CD14-positive monocyte (primary cell): ENCODE data around the gene COQ3. TPM values are rescaled to one million over a fixed set of nuclear protein-coding genes. Genes with fewer than 3 reads are reported as not detected.
A peak's percentile ranks its signal among the peaks of the same experiment; 100 is the strongest.

ENCODE experiments used
- DNase-seq, 3 donors: peaks; one replicate each; pipeline ENCODE4 v3.0.0-alpha.2; 2011 to 2022
- H2AFZ ChIP-seq: 2 replicates; pipeline ENCODE4 v1.6.0; 2012; ENCODE audit warnings: mild to moderate bottlenecking, low read depth, low read length, inconsistent platforms; ENCODE audit not compliant: insufficient read depth, poor library complexity, severe bottlenecking
- H3K27ac ChIP-seq, 2 donors: 1 replicate in 1 of 2; 2 replicates in 1 of 2; pipeline ENCODE4 v1.5.1; 2012 to 2013; ENCODE audit warnings: low read length in 2 of 2, control low read depth in 1 of 2, inconsistent platforms in 1 of 2, low read depth in 1 of 2, mild to moderate bottlenecking in 1 of 2
- H3K27me3 ChIP-seq, 2 donors: one replicate each; pipeline versions ENCODE4 v1.6.0 to v1.6.1; 2011 to 2013; ENCODE audit warnings: low read length in 2 of 2; ENCODE audit not compliant: control insufficient read depth in 2 of 2, insufficient read depth in 2 of 2
- H3K36me3 ChIP-seq, 2 donors: replicated peaks in 1 of 2; 1 replicate in 1 of 2; 2 replicates in 1 of 2; pipeline versions ENCODE4 v1.5.1 to v1.6.1; 2012 to 2013; ENCODE audit warnings: low read length in 2 of 2, control low read depth in 1 of 2, inconsistent platforms in 1 of 2, mild to moderate bottlenecking in 1 of 2; ENCODE audit not compliant: insufficient read depth in 2 of 2, control insufficient read depth in 1 of 2
- H3K4me1 ChIP-seq, 2 donors: 1 replicate in 1 of 2; 2 replicates in 1 of 2; pipeline versions ENCODE4 v1.5.1 to v1.6.1; 2012 to 2013; ENCODE audit warnings: low read length in 2 of 2, control low read depth in 1 of 2, inconsistent platforms in 1 of 2, mild to moderate bottlenecking in 1 of 2, moderate library complexity in 1 of 2; ENCODE audit not compliant: insufficient read depth in 2 of 2, control insufficient read depth in 1 of 2
- H3K4me2 ChIP-seq: replicated peaks from 2 replicates; pipeline ENCODE3; 2012; ENCODE audit warnings: low read length, moderate library complexity, mild to moderate bottlenecking; ENCODE audit not compliant: poor library complexity, severe bottlenecking; ENCODE audit errors: extremely low read depth
- H3K4me3 ChIP-seq, 3 experiments: fragments of 200-600 bp in 1 of 3; sonication (generic) in 1 of 3; replicated peaks in 1 of 3; 1 replicate in 2 of 3; 2 replicates in 1 of 3; pipeline ENCODE4 v1.5.1; 2011 to 2013; ENCODE audit warnings: low read length in 3 of 3, mild to moderate bottlenecking in 3 of 3, control low read depth in 2 of 3, low read depth in 2 of 3, inconsistent platforms in 1 of 3, moderate library complexity in 1 of 3
- H3K79me2 ChIP-seq: 2 replicates; pipeline ENCODE4 v1.6.0; 2012; ENCODE audit warnings: mild to moderate bottlenecking, control low read depth, inconsistent platforms, low read length, moderate library complexity; ENCODE audit not compliant: insufficient read depth
- H3K9ac ChIP-seq: 2 replicates; pipeline ENCODE4 v1.6.0; 2017; ENCODE audit warnings: low read length, mild to moderate bottlenecking; ENCODE audit not compliant: insufficient read depth, poor library complexity, severe bottlenecking
- H3K9me3 ChIP-seq, 2 donors: replicated peaks in 1 of 2; 1 replicate in 1 of 2; 2 replicates in 1 of 2; pipeline versions ENCODE4 v1.5.1 to v1.6.1; 2012 to 2013; ENCODE audit warnings: low read length in 2 of 2, control low read depth in 1 of 2; ENCODE audit not compliant: control insufficient read depth in 1 of 2, insufficient read depth in 1 of 2
- H4K20me1 ChIP-seq: 2 replicates; pipeline ENCODE4 v1.6.0; 2012; ENCODE audit warnings: mild to moderate bottlenecking, low read length, control low read depth, moderate library complexity; ENCODE audit not compliant: insufficient read depth
- H3K27ac Mint-ChIP-seq, 7 donors: one replicate each; pipeline ENCODE4 v1.8.0; 2020; ENCODE audit warnings: mild to moderate bottlenecking in 7 of 7, mixed read lengths in 7 of 7, moderate library complexity in 6 of 7, inconsistent platforms in 2 of 7
- H3K27me3 Mint-ChIP-seq, 3 donors: one replicate each; pipeline ENCODE4 v1.8.0; 2021 to 2022; ENCODE audit warnings: low read depth in 3 of 3, mild to moderate bottlenecking in 3 of 3, mixed read lengths in 3 of 3, moderate library complexity in 3 of 3, inconsistent platforms in 1 of 3
- H3K36me3 Mint-ChIP-seq, 2 donors: one replicate each; pipeline ENCODE4 v1.8.0; 2020; ENCODE audit warnings: mixed read lengths in 2 of 2, inconsistent platforms in 1 of 2, mild to moderate bottlenecking in 1 of 2
- H3K4me1 Mint-ChIP-seq: one replicate; pipeline ENCODE4 v1.8.0; 2020; ENCODE audit warnings: mild to moderate bottlenecking, mixed read lengths
- H3K4me3 Mint-ChIP-seq, 2 donors: one replicate each; pipeline ENCODE4 v1.8.0; 2020; ENCODE audit warnings: mild to moderate bottlenecking in 2 of 2, mixed read lengths in 2 of 2, moderate library complexity in 1 of 2
- H3K9me3 Mint-ChIP-seq, 7 donors: one replicate each; pipeline ENCODE4 v1.8.0; 2020 to 2022; ENCODE audit warnings: mixed read lengths in 7 of 7, mild to moderate bottlenecking in 6 of 7, moderate library complexity in 6 of 7, inconsistent platforms in 2 of 7
- WGBS: methylation state at CpG from one replicate; pipeline ENCODE4 v1.1.5; 2013; ENCODE audit warnings: missing lambda C conversion rate; ENCODE audit not compliant: insufficient coverage; 5-methylcytosine and 5-hydroxymethylcytosine counted together
- intact Hi-C, 2 donors: fragments of 100-400 bp; cut with micrococcal nuclease; formaldehyde crosslinking; loops; one replicate each; pipeline versions ENCODE4 v1.15.0 to v1.15.1; 2023
- polyA plus RNA-seq, 3 donors: library from polyadenylated mRNA; depleted of rRNA in 1 of 3; unstranded in 2 of 3; stranded (reverse) in 1 of 3; fragments of 300-500 nt in 2 of 3; fragments of >200 nt in 1 of 3; fragmentation: Illumina TruSeq in 2 of 3; gene quantifications; 1 replicate in 2 of 3; 2 replicates in 1 of 3; pipeline ENCODE4 v1.2.3, GENCODE V29; 2012 to 2021
- TF ChIP-seq, protein P1 (sequence below): fragments of 200-600 bp; IDR thresholded peaks from one replicate; pipeline ENCODE4 v1.8.0; 2022; ENCODE audit warnings: antibody characterized with exemption, mild to moderate bottlenecking

The COQ3 gene
- polyA plus RNA-seq, 3 donors, result 1.5 to 2.3 (median 1.6) TPM

GRCh38 chr6:99349171-99350141 lies 44.5 kb downstream of the COQ3 start, which contains the start of gene FAXC:
Gene FAXC, minus strand, starts transcription at chr6:99349674. Its CDS starts 302 bp downstream, at chr6:99349372.
- peaks cover 7% of the 10 kb centered on the region for H3K4me1 Mint-ChIP-seq
- 1% methylated on average over 94 of the region's 108 CpGs for WGBS
- H3K4me1 ChIP-seq, result peaks cover 0 to 5% of the 10 kb centered on the region in 2 donors
- TF ChIP-seq, protein P1, sequence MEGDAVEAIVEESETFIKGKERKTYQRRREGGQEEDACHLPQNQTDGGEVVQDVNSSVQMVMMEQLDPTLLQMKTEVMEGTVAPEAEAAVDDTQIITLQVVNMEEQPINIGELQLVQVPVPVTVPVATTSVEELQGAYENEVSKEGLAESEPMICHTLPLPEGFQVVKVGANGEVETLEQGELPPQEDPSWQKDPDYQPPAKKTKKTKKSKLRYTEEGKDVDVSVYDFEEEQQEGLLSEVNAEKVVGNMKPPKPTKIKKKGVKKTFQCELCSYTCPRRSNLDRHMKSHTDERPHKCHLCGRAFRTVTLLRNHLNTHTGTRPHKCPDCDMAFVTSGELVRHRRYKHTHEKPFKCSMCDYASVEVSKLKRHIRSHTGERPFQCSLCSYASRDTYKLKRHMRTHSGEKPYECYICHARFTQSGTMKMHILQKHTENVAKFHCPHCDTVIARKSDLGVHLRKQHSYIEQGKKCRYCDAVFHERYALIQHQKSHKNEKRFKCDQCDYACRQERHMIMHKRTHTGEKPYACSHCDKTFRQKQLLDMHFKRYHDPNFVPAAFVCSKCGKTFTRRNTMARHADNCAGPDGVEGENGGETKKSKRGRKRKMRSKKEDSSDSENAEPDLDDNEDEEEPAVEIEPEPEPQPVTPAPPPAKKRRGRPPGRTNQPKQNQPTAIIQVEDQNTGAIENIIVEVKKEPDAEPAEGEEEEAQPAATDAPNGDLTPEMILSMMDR, result no peak
- H3K36me3 ChIP-seq, result no peaks in the 10 kb centered on the region
- H3K4me3 ChIP-seq, result peak within 1 kb of the TSS in 1 of 3 experiments; percentile 42
- H4K20me1 ChIP-seq, result no peaks in the 10 kb centered on the region
- H3K27ac ChIP-seq, result no peak within 1 kb of the TSS
- no peak for DNase-seq
- H3K27me3 Mint-ChIP-seq, result peaks cover 48 to 75% (median 69%) of the 10 kb centered on the region in 3 donors
- H3K79me2 ChIP-seq, result no peaks in the 10 kb centered on the region
- H3K27ac Mint-ChIP-seq, result no peak within 1 kb of the TSS
- peak within 1 kb of the TSS; percentile 35 for H2AFZ ChIP-seq
- H3K9ac ChIP-seq, result no peak within 1 kb of the TSS
- intact Hi-C loops, result no loop called here
- peak within 1 kb of the TSS in 1 of 2 donors; percentile 78 for H3K4me3 Mint-ChIP-seq
- H3K27me3 ChIP-seq, result peaks cover 45 to 64% of the 10 kb centered on the region in 2 donors
- H3K9me3 ChIP-seq, result peaks cover 0 to 10% of the 10 kb centered on the region in 2 donors
- H3K36me3 Mint-ChIP-seq, result no peaks in the 10 kb centered on the region
- peaks cover 0 to 7% (median 0%) of the 10 kb centered on the region in 7 donors for H3K9me3 Mint-ChIP-seq
- peak within 1 kb of the TSS; percentile 57 for H3K4me2 ChIP-seq

DNA sequence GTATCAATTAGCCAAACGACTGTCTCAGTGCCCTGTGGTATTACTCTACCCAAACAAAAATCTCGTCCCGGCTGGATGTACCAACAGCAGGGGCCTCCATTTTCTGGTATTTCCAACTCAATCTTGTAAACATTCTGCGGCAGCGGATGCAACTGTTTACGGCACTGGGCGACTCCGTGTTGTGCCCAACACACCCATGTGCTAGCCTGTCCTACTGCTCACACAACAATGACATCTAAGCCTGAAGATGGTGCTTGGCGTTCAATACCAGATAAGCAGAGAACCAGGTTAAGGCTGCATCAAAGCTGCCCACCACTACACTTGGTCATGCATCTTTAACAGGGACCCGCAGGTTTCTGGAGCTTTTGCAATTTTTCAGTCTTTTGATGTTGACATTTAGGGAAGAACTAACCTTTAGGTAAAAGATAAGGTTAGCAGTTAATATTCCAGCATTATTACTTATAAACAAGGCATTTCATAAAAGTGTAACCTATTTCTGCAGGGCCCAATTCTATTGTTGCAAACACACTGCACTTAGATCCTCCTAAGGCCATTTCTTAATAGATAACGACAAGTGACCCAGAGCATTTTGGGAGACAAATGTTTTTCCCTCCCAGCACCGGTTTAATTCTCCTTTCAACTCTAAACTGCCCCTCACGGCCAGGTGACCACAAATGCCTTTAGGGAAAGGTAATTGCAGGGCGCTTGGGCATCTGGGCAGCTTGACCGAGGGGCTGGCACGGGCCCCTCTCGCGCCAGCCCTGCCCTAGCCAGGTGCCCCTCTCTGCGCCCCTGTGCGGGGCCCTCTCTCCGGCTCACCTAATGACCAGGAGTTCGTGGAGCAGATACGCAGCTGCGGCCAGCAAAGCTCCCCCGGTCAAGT lies 45.5 kb downstream of the COQ3 start:
- Mint-ChIP-seq H3K4me1 (peaks cover 7% of the 10 kb centered on the region), H3K4me3 (peak overlapping the region in 1 of 2 donors; percentile 78), H3K9me3 (peaks cover 0 to 7% (median 0%) of the 10 kb centered on the region in 7 donors), H3K27ac (no peak overlapping the region), H3K36me3 (no peaks in the 10 kb centered on the region), H3K27me3 (peaks cover 48 to 80% (median 73%) of the 10 kb centered on the region in 3 donors)
- TF ChIP-seq, protein P1, result no peak
- Histone ChIP-seq H3K79me2 (no peaks in the 10 kb centered on the region), H3K9ac (no peak overlapping the region), H3K27ac (no peak overlapping the region), H3K4me2 (peak overlapping the region; percentile 57), H3K9me3 (peaks cover 0 to 10% of the 10 kb centered on the region in 2 donors), H4K20me1 (no peaks in the 10 kb centered on the region), H3K4me3 (no peak overlapping the region), H3K36me3 (no peaks in the 10 kb centered on the region), H3K27me3 (peaks cover 45 to 64% of the 10 kb centered on the region in 2 donors), H3K4me1 (peaks cover 0 to 5% of the 10 kb centered on the region in 2 donors), H2AFZ (no peak overlapping the region)
- intact Hi-C loops, result no loop called here
- no peak for DNase-seq
- 59% methylated on average over 21 of the region's 25 CpGs for WGBS
